SK-MEL-5 (cell line): ENCODE measurements around the gene PIK3R2. TPM values are rescaled to one million over a fixed set of nuclear protein-coding genes. Genes with fewer than 3 reads are reported as not detected.
"Not testable (repeated sequence)": the region's sequence is repeated elsewhere in the genome, so short reads cannot be mapped to it uniquely, and the experiment has no call there.

ENCODE experiments used
- DNase-seq: peaks from one replicate; pipeline ENCODE4 v3.0.0-alpha.2; 2016; ENCODE audit warnings: low read depth, low spot score
- in situ Hi-C: cut with HindIII; loops from 2 replicates; pipeline ENCODE4 v1.10.0; 2016; ENCODE audit warnings: low sequenced_read_pairs, high pct_unique_total_duplicates, low pct_unique_long_range_greater_than_20kb
- small RNA-seq, 2 experiments: library from RNA; depleted of rRNA; stranded (forward); fragments of <200 nt; gene quantifications; one replicate each; pipeline ENCODE3, GENCODE V24; 2014
- total RNA-seq: library from RNA; depleted of rRNA; stranded (reverse); fragments of >200 nt; shearing (Covaris generic); gene quantifications from 2 replicates; pipeline ENCODE4 v1.2.3, GENCODE V29; 2014; rRNA removed

The PIK3R2 gene
- total RNA-seq, 1 experiment from 2014 or later, result 8.9 TPM

- in situ Hi-C loops, result no loop called here
- no peak for DNase-seq
These were observed 53.1 kb downstream of the PIK3R2 start for GRCh38 chr19:18206018-18206417.

GRCh38 chr19:18208098-18208951, 55.4 kb downstream of the PIK3R2 start:
- peak; percentile 39 for DNase-seq
- in situ Hi-C loops, result no loop called here

- in situ Hi-C loops, DNase-seq: not testable (repeated sequence)
These were observed 56.9 kb downstream of the PIK3R2 start for GRCh38 chr19:18209912-18210311.

- no peak for DNase-seq
- in situ Hi-C loops, result no loop called here
These were observed 58.7 kb downstream of the PIK3R2 start for GRCh38 chr19:18211683-18212082.

GRCh38 chr19:18214779-18215433, 61.9 kb downstream of the PIK3R2 start:
- in situ Hi-C loops, result no loop called here
- DNase-seq, result no peak

GRCh38 chr19:18216789-18217188, 63.8 kb downstream of the PIK3R2 start:
- in situ Hi-C loops, result no loop called here
- no peak for DNase-seq

GRCh38 chr19:18218159-18218558, 65.2 kb downstream of the PIK3R2 start:
- no peak for DNase-seq
- in situ Hi-C loops, result no loop called here

DNA sequence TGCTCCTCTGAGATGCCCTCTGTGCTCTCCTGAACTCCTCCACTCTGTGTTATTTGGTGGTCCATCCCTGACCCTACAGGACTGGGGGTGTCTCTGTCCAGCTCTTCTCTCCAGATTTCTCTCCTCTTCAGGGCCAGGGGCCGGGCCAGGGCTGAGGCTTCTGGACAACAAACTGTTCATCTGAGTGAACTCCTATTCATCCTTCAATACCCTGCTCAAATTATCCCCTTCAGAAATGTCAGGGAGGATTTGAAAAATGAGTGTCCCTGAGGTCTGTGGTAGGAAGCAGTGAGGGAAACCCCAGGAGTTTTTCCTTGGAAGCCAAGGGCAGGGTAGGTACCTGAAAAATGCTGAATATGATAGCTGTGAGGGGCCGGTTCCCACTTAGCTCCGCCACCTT, 65.6 kb downstream of the PIK3R2 start:
- in situ Hi-C loops, result no loop called here
- DNase-seq, result no peak

Small RNAs within 50 kb of the gene (small RNA-seq; reads per million reads assigned to genes)
- 0 reads per million in 2 experiments for gene IFI30

Other genes with a start within 250 kb of the PIK3R2 start
- gene CCDC124, start 220.1 kb upstream of the PIK3R2 start, total RNA-seq, result 21.4 and 30.0 TPM in 2 replicates
- 3.5 and 4.6 TPM in 2 replicates for gene KCNN1, start 186.1 kb upstream of the PIK3R2 start, total RNA-seq
- 14.8 and 17.4 TPM in 2 replicates for gene ARRDC2, start 145.0 kb upstream of the PIK3R2 start, total RNA-seq
- gene IL12RB1, start 66.2 kb upstream of the PIK3R2 start, total RNA-seq, result 0.27 TPM in 1 of 2 replicates, not detected in the other
- 1.1 and 1.7 TPM in 2 replicates for gene MAST3, start 55.4 kb upstream of the PIK3R2 start, total RNA-seq
- gene IFI30, start 20.6 kb downstream of the PIK3R2 start, total RNA-seq, result 16.3 and 30.6 TPM in 2 replicates
- gene MPV17L2, start 40.1 kb downstream of the PIK3R2 start, total RNA-seq, result 17.4 and 18.0 TPM in 2 replicates
- gene RAB3A, start 50.9 kb downstream of the PIK3R2 start, total RNA-seq, result 2.5 and 7.9 TPM in 2 replicates
- gene PDE4C, start 73.3 kb downstream of the PIK3R2 start, total RNA-seq, result 0.26 TPM in 1 of 2 replicates, not detected in the other
- 0.08 TPM in 1 of 2 replicates, not detected in the other for gene IQCN, start 121.3 kb downstream of the PIK3R2 start, total RNA-seq
- 21.7 and 29.2 TPM in 2 replicates for gene JUND, start 128.5 kb downstream of the PIK3R2 start, total RNA-seq
- gene LSM4, start 169.9 kb downstream of the PIK3R2 start, total RNA-seq, result 221 and 250 TPM in 2 replicates
- 8.1 and 10.5 TPM in 2 replicates for gene PGPEP1, start 187.4 kb downstream of the PIK3R2 start, total RNA-seq
- 873 and 1,003 TPM in 2 replicates for gene GDF15, start 233.0 kb downstream of the PIK3R2 start, total RNA-seq
- gene LRRC25, start 244.5 kb downstream of the PIK3R2 start, total RNA-seq, result not detected in 2 replicates